ENCODE results near the gene SAMD5.

Gene SAMD5

DNA sequence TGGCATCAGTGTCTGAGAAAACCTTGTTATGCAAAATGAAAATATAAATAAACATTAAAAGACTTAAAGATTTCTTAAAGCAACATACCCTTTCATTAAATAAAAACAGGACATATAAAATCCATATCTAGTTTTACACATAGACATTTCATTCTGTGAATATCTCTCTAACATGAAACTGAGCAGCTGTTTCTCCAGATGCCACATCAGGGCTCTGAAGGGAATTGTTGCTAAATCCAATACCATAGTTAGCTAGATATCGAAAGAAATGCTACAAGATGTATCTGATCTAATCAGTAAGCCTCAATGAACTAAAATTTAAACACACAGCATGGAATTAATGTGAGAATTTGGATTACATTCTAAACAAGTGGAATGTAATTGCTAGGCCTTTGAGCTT, 74.5 kb downstream of the SAMD5 start:
- DNase-seq (ENCODE audit: extremely low read depth, insufficient read length), result no peak
- no peak overlapping the region for H3K4me3 ChIP-seq (replicated peaks; ENCODE audit: low read depth, low read length)
- H3K27me3 ChIP-seq (replicated peaks; ENCODE audit: control insufficient read depth, insufficient read depth, low read length), result no peaks in the 10 kb centered on the region
- H3K36me3 ChIP-seq (ENCODE audit: control insufficient read depth, insufficient read depth, low read length), result no peaks in the 10 kb centered on the region
- TF ChIP-seq, protein P1, sequence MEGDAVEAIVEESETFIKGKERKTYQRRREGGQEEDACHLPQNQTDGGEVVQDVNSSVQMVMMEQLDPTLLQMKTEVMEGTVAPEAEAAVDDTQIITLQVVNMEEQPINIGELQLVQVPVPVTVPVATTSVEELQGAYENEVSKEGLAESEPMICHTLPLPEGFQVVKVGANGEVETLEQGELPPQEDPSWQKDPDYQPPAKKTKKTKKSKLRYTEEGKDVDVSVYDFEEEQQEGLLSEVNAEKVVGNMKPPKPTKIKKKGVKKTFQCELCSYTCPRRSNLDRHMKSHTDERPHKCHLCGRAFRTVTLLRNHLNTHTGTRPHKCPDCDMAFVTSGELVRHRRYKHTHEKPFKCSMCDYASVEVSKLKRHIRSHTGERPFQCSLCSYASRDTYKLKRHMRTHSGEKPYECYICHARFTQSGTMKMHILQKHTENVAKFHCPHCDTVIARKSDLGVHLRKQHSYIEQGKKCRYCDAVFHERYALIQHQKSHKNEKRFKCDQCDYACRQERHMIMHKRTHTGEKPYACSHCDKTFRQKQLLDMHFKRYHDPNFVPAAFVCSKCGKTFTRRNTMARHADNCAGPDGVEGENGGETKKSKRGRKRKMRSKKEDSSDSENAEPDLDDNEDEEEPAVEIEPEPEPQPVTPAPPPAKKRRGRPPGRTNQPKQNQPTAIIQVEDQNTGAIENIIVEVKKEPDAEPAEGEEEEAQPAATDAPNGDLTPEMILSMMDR (IDR thresholded peaks at IDR 0.05; ENCODE audit: insufficient read depth, low read length, poor library complexity, severe bottlenecking), result no peak

DNA sequence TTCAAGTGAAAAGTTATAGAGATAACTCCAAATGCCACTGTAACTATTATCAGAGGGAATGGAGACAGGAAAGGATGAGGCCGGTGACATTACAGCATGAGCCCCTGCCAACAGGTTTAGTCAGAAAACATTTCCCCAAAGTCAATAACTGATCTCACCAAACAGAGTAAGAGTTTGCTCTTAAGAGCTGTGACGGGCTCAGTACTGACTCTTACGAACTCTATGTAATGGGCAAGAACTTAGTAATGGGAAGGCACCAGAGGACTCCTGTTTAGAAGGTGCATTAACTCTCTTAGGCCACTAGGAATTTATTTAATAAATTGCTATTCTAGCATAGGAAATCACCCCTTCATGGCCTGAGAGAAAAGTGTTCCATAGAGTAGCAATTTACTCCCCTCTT, 76.8 kb downstream of the SAMD5 start:
- H3K4me3 ChIP-seq (replicated peaks; ENCODE audit: low read depth, low read length), result no peak overlapping the region
- no peak for DNase-seq (ENCODE audit: extremely low read depth, insufficient read length)
- no peaks in the 10 kb centered on the region for H3K36me3 ChIP-seq (ENCODE audit: control insufficient read depth, insufficient read depth, low read length)
- TF ChIP-seq, protein P1 (IDR thresholded peaks at IDR 0.05; ENCODE audit: insufficient read depth, low read length, poor library complexity, severe bottlenecking), result no peak
- H3K27me3 ChIP-seq (replicated peaks; ENCODE audit: control insufficient read depth, insufficient read depth, low read length), result no peaks in the 10 kb centered on the region

DNA sequence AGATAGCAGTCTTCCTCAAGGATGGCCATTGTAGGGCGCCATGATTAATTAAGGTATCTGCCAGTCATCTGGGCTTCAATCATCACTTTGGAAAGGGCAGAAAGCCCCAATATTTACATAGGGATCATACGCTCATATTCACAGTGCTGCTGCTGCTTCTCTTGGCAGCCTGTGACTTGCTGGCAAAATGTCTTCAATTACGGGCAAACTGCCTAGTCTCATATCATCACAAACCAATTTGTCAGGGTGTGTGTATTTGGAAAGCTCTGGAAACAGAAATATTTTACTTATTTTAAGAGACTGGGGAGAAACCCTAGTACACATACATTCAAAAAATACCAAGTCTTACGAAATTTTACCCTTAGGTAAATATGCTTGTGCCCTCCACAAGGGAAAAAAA, 77.6 kb downstream of the SAMD5 start:
- Histone ChIP-seq H3K36me3 (ENCODE audit: control insufficient read depth, insufficient read depth, low read length) (no peaks in the 10 kb centered on the region), H3K4me3 (replicated peaks; ENCODE audit: low read depth, low read length) (no peak overlapping the region), H3K27me3 (replicated peaks; ENCODE audit: control insufficient read depth, insufficient read depth, low read length) (no peaks in the 10 kb centered on the region)
- no peak for DNase-seq (ENCODE audit: extremely low read depth, insufficient read length)
- TF ChIP-seq, protein P1 (IDR thresholded peaks at IDR 0.05; ENCODE audit: insufficient read depth, low read length, poor library complexity, severe bottlenecking), result no peak

DNA sequence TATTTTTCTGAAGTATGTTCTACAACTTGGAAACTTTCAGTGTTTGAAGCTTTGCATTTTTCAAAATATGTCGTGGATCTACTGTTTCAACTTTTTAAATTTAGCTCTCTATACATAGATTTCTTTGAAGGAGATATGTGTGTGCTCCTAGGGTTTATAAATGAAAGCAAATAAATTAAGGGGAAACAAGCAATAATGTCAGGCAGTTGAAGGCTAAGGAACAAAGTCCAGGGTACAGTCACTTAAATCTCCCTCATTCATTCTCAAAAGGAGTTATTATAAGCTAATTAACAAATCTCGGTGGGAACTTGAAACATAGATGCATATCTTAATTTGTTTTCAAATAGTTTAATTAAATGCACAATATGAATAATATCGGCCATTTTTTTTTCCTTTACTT, 79.4 kb downstream of the SAMD5 start:
- H3K4me3 ChIP-seq (replicated peaks; ENCODE audit: low read depth, low read length), result no peak overlapping the region
- no peaks in the 10 kb centered on the region for H3K36me3 ChIP-seq (ENCODE audit: control insufficient read depth, insufficient read depth, low read length)
- TF ChIP-seq, protein P1 (IDR thresholded peaks at IDR 0.05; ENCODE audit: insufficient read depth, low read length, poor library complexity, severe bottlenecking), result no peak
- no peak for DNase-seq (ENCODE audit: extremely low read depth, insufficient read length)
- no peaks in the 10 kb centered on the region for H3K27me3 ChIP-seq (replicated peaks; ENCODE audit: control insufficient read depth, insufficient read depth, low read length)

DNA sequence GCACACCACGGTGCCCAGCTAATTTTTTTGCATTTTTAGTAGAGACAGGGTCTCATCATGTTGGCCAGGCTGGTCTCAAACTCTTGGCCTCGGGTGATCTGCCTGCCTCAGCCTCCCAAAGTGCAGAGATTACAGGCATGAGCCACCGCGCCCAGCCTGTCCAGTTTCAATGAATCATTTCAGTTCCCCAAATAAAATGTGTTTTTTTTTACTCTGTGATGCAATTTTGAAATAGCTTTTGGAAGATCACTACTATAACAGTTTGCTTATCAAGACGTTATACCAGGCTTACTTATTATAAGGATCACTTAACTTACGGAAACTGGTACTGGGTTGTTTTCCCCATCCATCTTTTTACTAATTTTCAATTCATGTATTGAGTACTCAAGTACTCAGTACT, 80.0 kb downstream of the SAMD5 start:
- Histone ChIP-seq H3K36me3 (ENCODE audit: control insufficient read depth, insufficient read depth, low read length) (no peaks in the 10 kb centered on the region), H3K27me3 (replicated peaks; ENCODE audit: control insufficient read depth, insufficient read depth, low read length) (no peaks in the 10 kb centered on the region), H3K4me3 (replicated peaks; ENCODE audit: low read depth, low read length) (no peak overlapping the region)
- TF ChIP-seq, protein P1 (IDR thresholded peaks at IDR 0.05; ENCODE audit: insufficient read depth, low read length, poor library complexity, severe bottlenecking), result no peak
- no peak for DNase-seq (ENCODE audit: extremely low read depth, insufficient read length)

DNA sequence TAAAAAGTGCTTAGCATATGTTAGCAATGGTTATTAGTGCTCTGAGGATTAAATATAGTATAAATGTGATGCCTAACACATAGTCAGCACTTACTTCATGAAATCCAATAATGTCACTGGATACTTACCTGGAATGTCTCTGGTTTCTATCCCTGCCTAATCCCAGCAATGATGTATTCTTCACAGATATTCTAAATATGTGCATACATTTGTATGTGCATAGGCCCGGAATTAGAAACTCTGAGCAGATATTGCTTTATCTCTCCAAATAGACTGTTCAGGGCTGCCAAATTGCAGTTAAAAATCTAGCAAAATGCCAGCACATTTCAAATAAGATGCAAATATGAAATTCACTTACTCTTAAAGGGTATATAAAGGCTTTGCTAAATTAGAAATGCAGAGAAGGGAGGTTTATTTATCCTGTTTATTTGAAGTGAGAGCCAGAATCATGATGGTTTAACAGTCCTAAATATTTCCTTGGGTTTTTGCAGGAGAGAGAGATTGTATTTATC, 81.3 kb downstream of the SAMD5 start:
- Histone ChIP-seq H3K27me3 (replicated peaks; ENCODE audit: control insufficient read depth, insufficient read depth, low read length) (no peaks in the 10 kb centered on the region), H3K4me3 (replicated peaks; ENCODE audit: low read depth, low read length) (no peak overlapping the region), H3K36me3 (ENCODE audit: control insufficient read depth, insufficient read depth, low read length) (no peaks in the 10 kb centered on the region)
- DNase-seq (ENCODE audit: extremely low read depth, insufficient read length), result no peak
- TF ChIP-seq, protein P1 (IDR thresholded peaks at IDR 0.05; ENCODE audit: insufficient read depth, low read length, poor library complexity, severe bottlenecking), result no peak

Measured in GM06990 (cell line).